ENCODE results near the gene FOXD4L6.
"Not testable (repeated sequence)": the region's sequence is repeated elsewhere in the genome, so short reads cannot be mapped to it uniquely, and the experiment has no call there.

The FOXD4L6 gene

DNA sequence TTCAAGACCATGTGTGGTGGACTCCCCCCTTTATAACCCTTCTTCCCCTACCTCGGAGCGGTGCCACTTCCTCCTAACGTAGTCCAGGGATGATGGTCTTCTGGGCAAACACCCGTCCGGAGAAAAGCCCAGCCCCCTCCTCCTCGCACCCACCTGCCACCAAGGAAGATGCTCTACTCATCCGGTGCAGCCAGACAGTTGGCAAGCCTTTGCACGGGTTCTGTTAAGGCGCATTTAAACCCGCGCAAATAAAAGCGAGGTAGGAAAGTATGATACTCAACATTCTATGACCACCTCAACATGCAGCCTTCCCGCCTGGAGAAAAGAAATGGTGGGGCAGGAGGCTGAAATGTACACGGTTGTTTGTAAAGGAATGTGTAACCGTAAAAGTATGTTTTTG lies at the start of gene FOXD4L6:
FOXD4L6 (minus strand) TSS at position 101 of the 400 bp plus-strand sequence. CDS start 298 bp downstream, outside the sequence.
- not testable (repeated sequence) for DNase-seq (ENCODE audit: low read depth in 2 of 2)

DNA sequence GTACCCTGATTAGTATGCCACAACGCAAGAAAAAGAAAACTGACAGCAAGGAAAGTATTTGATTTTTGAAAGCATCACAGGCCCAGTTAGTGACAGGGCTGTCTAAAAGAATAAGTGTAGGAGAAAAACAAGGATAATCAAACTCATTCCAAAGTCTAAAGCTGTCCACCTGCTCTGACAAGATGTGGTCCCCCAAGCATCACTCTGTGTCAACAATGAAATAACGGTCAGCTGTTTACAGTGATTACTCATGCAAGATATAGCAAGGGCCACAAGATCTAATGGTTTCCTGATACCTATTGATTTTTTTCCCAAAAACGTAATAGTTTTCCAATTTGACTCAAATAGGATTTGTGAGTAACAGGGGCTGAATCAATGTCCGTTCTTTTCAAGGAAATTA lies 46.5 kb upstream of the FOXD4L6 start:
- DNase-seq (ENCODE audit: low read depth in 2 of 2) = not testable (repeated sequence)

DNA sequence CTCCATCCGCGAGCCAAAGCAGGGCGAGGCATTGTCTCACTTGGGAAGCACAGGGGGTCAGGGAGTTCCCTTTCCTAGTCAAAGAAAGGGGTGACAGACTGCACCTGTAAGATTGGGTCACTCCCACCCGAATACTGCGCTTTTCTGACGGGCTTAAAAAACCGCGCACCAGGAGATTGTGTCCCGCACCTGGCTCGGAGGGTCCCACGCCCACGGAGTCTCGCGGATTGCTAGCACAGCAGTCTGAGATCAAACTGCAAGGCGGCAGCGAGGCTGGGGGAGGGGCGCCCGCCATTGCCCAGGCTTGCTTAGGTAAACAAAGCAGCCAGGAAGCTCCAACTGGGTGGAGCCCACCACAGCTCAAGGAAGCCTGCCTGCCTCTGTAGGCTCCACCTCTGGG lies 21.6 kb upstream of the FOXD4L6 start:
- not testable (repeated sequence) for DNase-seq (ENCODE audit: low read depth in 2 of 2)

DNA sequence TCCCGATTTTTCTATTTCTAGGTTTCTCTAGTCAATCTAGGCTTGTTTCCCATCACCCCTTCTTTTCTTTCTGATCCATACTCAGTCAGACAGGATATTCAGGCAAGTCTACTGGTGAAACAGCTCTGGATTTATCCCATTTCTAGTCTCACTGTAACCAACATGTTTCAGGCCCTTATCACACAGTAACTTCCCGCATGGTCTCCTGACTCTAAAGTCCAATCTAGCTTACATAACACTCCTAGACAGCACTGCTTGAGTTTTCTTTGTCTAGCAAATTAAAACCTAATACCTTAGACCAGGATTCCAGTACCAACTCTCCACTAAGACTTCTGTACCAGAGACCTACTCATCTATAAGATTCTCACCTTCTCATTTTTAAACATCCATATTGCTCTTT lies 13.4 kb upstream of the FOXD4L6 start:
- DNase-seq (ENCODE audit: low read depth in 2 of 2) = not testable (repeated sequence)

DNA sequence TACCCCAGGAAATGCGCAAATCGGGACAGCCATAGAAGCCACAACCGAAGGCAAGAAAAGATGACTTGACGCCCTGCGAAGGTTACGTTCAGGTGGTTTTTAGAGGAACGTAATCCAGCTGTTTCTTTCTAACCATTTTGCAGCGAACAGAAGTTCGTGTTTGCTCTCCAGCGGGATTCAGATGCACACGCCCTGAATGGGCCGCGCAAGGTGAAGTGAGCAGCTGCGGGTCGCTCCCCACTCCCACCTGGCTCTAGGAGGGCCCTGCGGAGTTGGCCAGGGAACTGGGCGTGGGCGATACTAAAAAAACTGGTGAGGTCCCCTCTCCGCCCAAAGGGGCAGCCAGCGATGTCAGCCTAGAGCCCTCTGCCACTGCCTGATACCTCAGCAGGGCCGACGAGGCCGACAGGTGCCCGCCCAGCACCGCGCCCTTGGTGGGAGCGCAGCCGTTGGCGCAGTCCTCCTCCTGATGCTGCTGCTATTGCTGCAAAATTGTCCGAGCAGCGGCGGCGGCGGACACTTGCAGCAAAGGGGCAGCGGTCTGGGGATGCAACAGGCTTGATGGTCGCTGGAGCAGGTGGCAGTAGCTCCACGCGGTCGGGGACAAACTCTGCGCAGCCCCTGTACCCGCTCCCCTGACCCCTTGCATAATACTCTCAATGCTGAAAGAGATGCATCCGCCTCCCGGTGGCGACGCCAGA lies 1.6 kb downstream of the FOXD4L6 start:
- DNase-seq (ENCODE audit: low read depth in 2 of 2) = not testable (repeated sequence)

DNA sequence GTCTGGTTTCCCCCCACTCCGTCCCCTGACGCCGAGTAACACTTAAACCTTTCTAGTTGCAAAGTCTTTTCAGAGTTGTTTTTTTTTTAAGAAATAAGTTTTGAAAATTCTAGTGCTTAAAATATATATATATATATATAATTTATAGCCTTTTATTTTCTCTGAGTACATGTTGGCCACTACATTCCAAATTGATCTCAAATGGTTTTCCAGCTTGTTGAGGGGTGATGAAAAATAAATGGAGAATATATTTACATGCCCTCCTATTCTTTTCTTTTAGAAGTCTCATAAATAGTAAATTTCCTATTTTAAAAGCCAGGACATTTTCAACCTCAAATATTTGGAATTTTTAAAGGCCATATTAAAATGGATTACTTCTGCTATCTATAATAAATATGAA lies 2.5 kb downstream of the FOXD4L6 start:
- DNase-seq (ENCODE audit: low read depth in 2 of 2) = not testable (repeated sequence)

DNA sequence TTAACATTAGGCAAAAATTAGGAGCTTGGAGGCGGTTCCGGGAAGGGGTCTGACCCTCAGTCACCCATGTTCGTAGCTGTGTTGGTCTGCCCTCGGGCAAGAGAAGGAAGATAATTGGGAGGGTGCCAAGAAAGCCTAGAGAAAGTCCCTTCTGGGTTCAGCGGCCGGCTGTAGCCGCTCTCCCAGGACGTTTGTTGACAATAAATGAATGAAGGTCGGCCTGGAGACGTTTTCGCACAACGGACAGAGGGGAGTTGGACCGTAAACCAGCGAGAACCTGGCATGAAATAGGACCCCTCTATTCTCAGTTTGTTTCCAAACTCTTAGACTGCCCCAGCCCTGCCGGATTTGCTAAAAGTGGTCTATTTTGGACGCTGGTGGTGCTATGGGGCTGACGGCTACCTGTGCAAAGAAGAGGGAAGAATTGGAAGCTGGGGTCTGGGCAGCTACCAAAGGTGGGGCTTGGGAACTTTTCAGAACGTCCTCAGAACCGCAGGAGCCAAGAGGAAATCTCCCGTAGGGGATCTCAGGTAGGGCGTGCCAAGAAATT lies 3.3 kb downstream of the FOXD4L6 start:
- DNase-seq (ENCODE audit: low read depth in 2 of 2) = not testable (repeated sequence)

DNA sequence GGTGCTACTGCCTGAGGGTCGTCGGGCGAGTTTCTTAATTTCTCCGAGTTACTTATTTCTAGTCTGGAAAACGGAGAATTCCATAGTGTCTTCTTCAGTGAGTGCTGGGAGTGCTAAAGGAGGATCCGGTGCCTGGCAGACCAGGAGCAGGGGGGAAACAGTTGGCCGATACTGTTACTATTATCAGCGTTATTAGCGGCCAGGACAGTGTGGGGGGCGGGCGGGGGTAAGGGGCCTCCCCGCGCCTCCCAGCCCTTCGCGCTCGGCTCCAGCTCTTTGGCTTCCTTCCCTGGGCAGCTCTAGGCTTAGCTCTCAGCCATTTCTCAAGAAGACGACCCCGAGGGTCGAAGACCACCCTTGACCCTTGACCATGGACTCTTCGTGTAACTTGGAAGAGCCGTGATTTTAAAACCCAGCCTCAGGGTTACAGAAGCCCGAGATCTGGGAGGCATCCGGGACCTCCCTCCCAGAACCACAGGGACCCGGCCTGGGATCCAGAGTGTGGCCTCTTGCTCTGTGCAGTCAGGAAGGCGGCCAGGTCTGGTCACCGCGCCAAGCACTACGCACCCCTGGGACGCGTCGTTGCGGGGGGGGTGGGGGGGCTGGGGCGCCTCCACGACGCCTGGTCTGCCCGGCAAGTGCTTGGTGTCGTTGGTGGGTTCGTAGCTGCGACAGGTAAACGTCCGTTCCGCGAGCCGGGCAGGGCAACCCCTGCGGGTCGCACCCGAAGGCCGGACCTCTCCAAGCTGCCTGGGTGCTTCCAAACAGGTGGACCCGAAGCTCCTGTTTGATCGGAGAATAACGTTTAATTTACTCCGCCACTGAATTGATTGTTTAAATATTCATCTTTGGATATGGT lies 4.0 kb downstream of the FOXD4L6 start:
- not testable (repeated sequence) for DNase-seq (ENCODE audit: low read depth in 2 of 2)

DNA sequence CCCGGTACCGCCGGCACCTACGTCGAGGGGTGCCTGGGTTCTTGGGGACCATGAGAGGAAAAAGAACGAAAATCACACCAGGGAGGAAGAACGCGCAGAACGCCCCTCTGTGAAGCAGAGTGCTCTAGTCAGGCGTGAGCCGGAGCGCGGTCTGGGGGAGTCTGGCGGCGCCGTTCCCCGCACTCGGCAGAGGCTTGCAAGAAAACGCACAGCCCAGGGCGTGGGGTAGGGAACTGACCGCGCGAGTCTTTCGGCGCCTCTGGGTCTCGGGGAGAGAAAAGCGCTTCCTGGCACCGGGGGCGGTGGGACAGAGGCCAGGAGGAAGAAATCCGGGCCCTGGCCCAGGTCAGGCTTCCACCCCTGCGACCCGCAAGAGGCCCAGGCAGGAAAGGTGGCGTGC lies 4.7 kb downstream of the FOXD4L6 start:
- DNase-seq (ENCODE audit: low read depth in 2 of 2) = not testable (repeated sequence)

DNA sequence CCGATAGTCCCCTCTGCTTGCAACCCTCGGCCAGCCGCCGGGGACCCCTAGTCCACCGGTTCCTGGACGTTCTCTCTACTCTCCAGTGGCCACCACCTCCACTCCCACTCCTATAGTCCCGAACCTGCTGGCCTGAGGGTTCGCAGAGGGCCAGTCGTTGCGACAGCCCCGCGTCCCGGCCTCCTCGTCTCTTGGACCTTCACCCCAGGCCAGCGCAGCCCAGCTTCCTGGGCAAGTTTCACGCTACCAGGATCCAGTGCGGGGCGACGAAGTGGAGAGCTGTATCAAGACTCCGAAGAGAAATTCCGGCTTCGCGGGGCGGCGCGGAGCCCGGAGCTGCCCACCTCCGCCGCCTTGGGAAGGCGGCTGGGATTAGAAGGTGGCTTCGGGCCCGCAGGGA lies 5.1 kb downstream of the FOXD4L6 start:
- DNase-seq (ENCODE audit: low read depth in 2 of 2) = not testable (repeated sequence)

DNA sequence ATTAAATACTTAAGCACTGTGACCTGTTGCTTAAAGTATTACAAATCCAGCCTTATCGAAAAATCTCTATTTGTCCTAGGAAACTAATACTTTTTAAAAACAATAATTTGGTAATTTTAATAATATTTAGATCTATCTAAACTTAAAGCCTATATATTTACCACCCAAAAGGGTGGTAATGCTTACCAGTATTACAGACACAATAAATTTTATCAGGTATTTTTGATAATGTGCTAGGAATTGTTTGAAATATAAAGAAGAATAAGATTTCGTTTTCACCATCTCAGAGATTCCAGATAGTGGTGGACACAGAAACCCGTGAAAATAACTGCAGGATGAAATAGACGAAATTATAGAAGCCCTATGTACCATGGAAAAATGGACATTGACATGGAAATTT lies 7.8 kb downstream of the FOXD4L6 start:
- not testable (repeated sequence) for DNase-seq (ENCODE audit: low read depth in 2 of 2)

DNA sequence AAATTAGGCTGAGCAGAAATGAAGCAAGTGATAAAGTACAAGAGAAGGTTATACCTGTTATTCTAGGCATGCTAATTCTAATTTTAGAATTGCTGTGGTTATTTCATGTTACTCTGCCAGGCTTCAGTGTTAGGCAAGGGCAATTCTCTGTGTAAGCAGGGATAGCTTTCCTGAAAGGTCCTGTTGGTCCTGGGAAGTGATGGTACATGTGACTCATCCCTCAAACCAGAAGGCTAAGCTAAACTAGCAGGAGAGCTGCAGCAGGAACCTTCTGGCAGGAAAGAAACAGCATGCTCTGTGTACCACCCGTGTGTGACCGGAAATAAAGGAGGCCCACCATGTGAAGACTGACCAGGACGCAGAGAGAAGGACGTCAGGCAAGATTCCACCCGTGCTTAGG lies 8.8 kb downstream of the FOXD4L6 start:
- not testable (repeated sequence) for DNase-seq (ENCODE audit: low read depth in 2 of 2)

DNA sequence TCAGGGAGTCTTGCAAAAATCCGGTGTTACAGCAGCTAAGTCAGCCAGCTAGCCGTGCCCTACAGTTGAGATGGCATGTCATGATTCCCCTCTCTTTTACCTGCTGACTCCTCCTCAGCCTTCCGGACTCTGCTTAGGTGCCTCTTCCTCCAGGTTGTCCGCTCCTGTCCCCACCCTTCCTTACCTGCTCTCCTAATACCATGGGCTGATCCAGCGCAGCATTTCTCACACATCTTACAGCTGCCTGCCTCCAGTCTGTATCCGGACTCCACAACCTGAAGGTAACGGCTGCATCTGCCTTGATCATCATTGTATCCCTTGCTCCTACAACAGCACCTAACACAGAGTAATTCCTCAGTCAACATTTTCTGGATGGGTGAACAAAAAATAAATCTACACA lies 9.2 kb downstream of the FOXD4L6 start:
- not testable (repeated sequence) for DNase-seq (ENCODE audit: low read depth in 2 of 2)

DNA sequence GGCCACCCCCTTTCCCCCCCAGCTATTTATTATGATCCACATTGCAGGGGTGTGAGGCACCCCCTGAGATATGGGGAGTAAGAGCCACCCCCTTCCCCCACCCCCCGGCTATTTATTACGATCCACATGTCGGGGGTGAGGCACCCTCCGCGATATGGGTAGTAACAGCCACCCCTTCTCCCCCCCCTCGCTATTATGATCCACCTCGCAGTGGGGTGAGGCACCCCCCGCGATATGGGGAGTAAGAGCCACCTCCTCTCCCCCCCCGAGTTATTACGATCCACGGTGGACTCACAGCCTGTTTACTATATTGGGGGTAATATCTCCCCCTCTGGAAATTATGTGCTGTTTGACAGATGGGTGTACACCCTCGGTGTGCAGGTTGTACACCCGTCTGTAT lies 15.1 kb downstream of the FOXD4L6 start:
- DNase-seq (ENCODE audit: low read depth in 2 of 2) = not testable (repeated sequence)

DNA sequence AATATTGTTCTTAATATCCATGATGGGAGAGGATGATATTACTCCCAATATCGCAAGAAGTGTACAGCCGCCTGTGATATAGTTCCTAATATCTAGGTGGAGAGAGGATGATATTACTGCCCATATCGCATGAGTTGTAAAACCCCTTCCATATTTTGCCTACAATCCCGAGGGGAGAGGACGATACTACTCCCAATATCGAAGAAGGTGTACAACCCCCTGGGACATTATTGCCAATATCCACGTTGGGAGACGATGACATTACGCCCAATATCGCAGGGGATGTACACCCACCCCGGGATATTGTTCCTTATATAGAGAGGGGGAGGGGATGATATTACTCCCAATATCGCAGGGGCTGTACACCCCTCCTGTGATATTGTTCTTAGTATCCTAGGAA lies 17.1 kb downstream of the FOXD4L6 start:
- DNase-seq (ENCODE audit: low read depth in 2 of 2) = not testable (repeated sequence)

DNA sequence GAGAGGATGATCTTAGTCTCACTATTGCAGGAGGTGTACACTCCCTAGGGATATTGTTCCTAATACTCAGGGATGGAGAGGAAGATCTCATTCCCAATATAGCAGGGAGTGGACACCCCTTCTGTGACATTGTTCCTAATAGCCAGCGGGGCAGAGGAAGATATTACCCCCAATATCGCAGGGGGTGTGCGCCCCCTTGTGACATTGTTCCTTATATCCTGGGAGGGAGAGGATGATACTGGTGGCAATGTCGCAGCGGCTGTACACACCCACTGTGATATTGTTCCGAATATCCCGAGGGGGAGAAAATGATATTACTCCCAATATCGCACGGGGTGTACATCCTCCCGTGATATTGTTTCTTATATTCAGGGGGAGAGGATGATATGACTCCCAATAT lies 17.6 kb downstream of the FOXD4L6 start:
- DNase-seq (ENCODE audit: low read depth in 2 of 2) = not testable (repeated sequence)

DNA sequence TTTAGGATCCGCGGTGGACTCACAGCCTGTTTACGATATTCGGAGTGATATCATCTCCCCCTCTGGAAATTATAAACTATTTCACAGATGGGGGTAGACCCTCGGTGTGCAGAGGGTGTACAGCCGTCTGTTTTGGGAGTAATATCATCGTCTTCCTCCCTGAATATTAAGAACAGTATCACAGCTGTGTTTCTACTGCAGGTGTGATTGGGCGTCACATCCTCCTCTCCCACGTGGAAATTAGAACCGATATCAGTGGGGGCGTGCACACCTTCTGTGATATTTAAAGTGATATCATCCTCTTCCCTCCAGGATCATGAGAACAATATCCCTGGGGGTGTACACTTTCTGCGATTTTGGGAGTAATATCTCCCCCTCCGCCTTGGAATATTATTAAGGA lies 19.2 kb downstream of the FOXD4L6 start:
- DNase-seq (ENCODE audit: low read depth in 2 of 2) = not testable (repeated sequence)

DNA sequence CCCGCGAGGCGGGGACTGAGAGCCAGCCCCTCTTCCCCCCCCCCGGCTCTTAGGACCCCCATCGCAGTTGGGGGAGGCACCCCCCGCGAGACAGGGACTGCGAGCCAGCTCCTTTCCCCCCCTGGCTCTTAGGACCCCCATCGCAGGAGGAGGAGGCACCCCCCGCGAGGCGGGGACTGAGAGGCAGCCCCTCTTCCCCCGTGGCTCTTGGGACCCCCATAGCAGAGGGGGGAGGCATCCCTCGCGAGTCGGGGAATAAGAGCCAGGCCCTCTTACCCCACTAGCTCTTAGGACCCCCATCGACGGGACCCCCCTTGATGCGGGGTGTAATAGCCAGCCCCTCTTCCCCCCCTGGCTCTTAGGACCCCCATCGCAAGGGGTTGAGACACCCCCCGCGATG lies 19.7 kb downstream of the FOXD4L6 start:
- DNase-seq (ENCODE audit: low read depth in 2 of 2) = not testable (repeated sequence)

DNA sequence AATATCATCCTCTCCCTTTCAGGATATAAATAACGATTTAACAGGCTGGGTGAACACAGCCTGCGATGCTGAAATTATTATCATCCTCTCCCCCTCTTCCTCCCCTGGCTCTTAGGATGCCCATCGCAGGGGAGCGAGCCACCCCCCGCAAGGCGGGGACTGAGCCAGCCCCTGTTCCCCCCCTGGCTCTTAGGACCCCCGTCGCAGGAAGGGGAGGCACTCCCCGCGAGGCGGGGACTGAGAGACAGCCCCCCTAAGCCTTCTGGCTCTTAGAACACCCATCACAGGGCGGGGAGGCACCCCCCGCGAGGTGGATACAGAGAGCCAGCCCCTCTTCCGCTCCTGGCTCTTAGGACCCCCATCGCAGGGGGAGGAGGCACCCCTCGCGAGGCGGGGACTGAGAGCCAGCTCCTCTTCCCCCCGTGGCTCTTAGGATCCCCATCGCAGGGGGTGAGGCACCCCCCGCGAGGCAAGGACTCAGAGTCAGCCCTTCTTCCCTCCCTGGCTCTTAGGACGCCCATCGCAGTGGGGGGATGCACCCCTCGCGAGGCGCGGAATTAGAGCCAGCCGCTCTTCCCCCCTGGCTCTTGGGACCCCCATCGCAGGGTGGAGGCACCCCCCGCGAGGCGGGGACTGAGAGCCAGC lies 21.9 kb downstream of the FOXD4L6 start:
- not testable (repeated sequence) for DNase-seq (ENCODE audit: low read depth in 2 of 2)

DNA sequence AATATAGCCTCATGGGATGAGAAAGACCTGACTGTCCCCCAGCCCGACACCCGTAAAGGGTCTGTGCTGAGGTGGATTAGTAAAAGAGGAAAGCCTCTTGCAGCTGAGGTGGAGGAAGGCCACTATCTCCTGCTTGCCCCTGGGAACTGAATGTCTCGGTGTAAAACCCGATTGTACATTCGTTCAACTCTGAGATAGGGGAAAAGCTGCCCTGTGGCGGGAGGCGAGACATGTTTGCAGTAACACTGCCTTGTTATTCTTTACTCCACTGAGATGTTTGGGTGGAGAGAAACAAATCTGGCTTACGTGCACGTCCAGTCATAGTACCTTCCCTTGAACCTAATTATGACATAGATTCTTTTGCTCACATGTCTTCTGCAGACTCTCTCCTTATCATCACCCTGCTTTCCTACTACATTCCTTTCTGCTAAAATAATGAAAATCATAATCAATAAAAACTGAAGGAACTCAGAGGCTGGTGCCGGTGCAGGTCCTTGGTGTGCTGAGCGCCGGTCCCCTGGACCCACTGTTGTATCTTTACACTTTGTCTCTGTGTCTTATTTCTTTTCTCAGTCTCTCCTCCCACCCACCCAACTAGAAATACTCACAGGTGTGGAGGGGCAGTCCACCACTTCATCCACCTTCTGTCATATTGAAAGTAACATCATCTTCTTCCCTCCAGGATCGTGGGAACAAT lies 22.8 kb downstream of the FOXD4L6 start:
- DNase-seq (ENCODE audit: low read depth in 2 of 2) = not testable (repeated sequence)

DNA sequence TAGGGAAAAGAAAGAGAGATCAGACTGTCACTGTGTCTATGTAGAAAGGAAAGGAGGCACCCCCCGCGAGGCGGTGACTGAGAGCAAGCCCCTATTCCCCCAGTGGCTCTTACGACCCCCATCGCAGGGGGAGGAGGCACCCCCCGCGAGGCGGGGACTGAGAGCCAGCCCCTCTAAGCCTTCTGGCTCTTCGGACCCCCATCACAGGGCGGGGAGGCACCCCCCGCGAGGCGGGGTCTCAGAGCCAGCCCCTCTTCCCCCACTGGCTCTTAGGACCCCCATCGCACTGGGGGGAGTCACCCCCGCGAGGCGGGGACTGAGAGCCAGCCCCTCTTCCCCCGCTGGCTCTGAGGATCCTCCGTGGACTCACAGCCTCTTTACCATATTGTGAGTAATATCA lies 23.9 kb downstream of the FOXD4L6 start:
- DNase-seq (ENCODE audit: low read depth in 2 of 2) = not testable (repeated sequence)

All from stimulated activated CD4-positive, alpha-beta T cell treated with anti-CD3 and anti-CD28 coated beads, Interleukin-1b, Interleukin-23, amount 100 ng/mL, for 1 hour (primary cell).